GM18868 (cell line): ENCODE measurements around the gene PDCD7.
A peak's percentile ranks its signal among the peaks of the same experiment; 100 is the strongest.
"Not testable (repeated sequence)": the region's sequence is repeated elsewhere in the genome, so short reads cannot be mapped to it uniquely, and the experiment has no call there.

Experiments
- ATAC-seq: cut with Tn5 transposase; IDR thresholded peaks from one replicate; pipeline ENCODE4 v1.9.1; 2021; ENCODE audit warnings: mild to moderate bottlenecking, moderate library complexity; ENCODE audit not compliant: unreplicated experiment

The PDCD7 gene

GRCh38 chr15:65133548-65134200, at the start of gene PDCD7:
Gene PDCD7, minus strand, starts transcription at chr15:65133808. Its CDS starts 27 bp downstream, at chr15:65133781.
- ATAC-seq, result peak; percentile 92

DNA sequence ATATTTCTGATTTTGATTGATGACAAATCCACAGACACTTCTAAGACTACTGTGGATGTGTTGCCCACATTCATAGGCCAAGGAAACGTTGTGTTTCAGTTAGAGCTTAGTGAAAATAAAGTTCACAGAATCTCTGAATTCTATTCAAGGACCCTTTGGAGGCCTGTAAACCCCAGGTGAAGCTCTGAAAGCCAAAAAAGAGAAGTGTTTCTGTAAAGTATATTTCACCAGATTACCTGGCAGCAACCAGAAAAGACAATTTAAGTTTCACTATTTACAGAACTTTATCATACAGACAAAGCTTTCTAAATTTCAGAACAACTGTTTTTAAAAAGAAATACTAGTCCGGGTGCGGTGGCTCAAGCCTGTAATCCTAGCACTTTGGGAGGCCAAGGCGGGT, 48.9 kb upstream of the PDCD7 start:
- ATAC-seq, result no peak

DNA sequence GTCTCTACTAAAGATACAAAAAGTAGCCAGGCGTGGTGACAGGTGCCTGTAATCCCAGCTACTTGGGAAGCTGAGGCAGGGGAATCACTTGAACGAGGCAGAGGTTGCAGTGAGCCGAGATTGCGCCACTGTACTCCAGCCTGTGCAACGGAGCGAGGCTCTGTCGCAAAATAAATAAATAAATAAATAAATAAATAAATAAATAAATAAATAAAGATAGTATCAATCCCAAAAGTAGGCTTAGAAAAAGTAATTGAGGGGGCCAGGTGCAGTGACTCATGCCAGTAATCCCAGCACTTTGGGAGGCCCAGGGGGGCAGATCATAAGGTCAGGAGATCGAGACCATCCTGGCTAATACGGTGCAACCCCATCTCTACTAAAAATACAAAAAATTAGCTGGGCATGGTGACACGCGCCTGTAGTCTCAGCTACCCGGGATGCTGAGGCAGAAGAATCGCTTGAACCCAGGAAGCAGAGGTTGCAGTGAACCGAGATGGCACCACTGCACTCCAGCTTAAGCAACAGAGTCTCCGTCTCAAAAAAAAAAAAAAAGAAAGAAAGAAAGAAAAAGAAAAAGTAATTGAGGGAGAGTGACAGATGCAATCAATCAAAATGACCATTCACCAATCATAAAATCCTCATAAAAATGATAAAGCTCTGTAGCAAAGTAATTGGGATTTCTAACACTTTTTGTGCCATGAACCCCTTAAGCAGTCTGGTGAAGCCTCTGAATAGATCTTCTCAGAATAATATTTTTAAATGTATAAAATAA, 48.2 kb upstream of the PDCD7 start:
- not testable (repeated sequence) for ATAC-seq

- ATAC-seq, result no peak
Observed at GRCh38 chr15:65180167-65180566, 46.6 kb upstream of the PDCD7 start.

- ATAC-seq, result no peak
Observed at GRCh38 chr15:65177901-65178300, 44.3 kb upstream of the PDCD7 start.

- no peak for ATAC-seq
Observed at GRCh38 chr15:65176056-65176455, 42.4 kb upstream of the PDCD7 start.

DNA sequence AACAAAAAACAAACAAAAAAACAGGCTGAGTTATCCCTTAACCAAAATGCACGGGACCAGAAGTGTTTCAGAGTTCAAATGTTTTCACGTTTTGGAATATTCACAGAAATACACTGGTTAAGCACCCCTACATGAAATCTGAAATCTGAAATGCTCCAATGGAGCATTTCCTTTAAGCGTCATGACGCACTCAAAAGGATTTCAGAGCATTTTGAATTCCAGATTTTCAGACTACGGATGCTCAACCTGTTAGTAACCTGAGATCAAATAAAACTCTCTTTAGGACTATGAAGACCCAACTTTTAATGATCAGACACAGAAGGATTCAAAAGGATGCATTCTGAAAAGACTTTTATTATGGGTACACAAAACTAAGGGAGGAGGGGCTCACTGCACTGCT, 41.9 kb upstream of the PDCD7 start:
- no peak for ATAC-seq

DNA sequence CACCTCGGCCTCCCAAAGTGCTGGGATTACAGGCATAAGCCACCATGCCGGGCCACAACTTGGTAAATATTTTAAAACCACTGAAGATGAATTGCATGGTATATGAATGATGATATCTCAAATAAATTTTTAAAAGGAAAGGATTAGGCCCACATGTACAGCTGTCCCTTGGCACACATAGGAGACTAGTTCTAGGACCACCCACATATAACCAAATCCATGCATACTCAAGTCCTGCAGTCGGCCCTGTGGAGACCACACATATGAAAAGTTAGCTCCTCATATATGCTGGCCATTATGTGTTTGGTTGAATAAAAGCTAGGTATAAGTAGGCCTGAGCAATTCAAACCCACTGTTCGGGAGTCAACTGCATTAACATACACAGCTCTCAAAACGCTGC, 40.9 kb upstream of the PDCD7 start:
- ATAC-seq, result no peak

- no peak for ATAC-seq
Observed at GRCh38 chr15:65172531-65172930, 38.9 kb upstream of the PDCD7 start.

GRCh38 chr15:65171428-65171827, 37.8 kb upstream of the PDCD7 start:
- no peak for ATAC-seq

DNA sequence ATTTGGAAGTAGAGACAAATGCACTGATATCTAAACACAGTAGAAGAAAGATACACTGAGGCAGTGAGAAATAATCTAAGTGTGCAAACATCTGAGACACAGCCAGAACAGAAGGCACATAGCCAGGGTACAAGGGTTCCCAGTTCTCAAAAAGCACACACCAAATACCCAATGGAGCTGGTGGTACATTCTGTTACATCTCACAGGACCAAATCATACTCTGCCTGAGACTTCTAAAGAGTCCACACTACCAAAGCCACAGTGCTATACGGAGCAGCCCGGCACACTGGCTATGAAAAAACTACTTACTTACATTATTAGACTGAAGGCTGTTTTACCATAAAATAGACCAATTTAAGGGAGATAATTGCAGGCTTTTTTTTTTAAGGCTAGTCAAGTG, 32.3 kb upstream of the PDCD7 start:
- no peak for ATAC-seq

DNA sequence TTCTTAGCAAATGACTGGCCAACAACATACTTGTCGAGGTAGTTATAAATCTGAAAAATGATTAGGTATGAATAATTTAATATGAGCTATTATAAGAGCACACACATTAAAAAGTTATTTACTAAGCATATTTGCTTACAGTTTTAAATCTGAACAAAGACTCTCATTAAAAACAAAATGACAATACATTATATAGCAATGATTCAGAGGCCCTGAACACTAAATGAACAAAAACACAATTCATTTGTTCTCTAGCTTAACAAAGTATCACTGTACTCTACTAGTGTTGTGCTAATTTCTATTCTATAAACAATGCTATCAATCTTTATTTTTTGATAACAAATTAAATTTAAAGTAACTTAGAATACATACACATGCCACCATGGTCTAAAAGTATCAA, 30.5 kb upstream of the PDCD7 start:
- ATAC-seq, result no peak

- ATAC-seq, result no peak
Observed at GRCh38 chr15:65163041-65163440, 29.4 kb upstream of the PDCD7 start.

DNA sequence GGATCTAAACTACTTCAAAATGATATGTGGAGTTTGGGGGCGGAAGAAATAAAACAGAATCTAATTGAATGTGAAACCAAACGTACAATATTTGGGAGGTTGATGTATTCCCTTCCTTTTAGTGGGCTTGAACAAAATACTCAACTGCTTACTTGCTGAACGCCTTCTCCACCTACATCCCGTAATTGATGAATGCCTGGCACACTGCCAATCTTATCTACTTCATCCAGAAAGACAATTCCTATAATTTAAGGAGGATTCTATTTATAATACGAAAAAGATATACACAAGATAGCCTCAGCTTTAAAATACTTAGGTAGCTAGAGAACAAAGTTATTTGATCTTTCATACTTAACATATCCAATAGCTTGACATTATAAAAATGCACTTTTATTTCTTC, 23.1 kb upstream of the PDCD7 start:
- no peak for ATAC-seq

GRCh38 chr15:65154720-65155119, 21.1 kb upstream of the PDCD7 start:
- ATAC-seq, result no peak

GRCh38 chr15:65147902-65148301, 14.3 kb upstream of the PDCD7 start:
- no peak for ATAC-seq

GRCh38 chr15:65146438-65146837, 12.8 kb upstream of the PDCD7 start:
- ATAC-seq, result no peak

DNA sequence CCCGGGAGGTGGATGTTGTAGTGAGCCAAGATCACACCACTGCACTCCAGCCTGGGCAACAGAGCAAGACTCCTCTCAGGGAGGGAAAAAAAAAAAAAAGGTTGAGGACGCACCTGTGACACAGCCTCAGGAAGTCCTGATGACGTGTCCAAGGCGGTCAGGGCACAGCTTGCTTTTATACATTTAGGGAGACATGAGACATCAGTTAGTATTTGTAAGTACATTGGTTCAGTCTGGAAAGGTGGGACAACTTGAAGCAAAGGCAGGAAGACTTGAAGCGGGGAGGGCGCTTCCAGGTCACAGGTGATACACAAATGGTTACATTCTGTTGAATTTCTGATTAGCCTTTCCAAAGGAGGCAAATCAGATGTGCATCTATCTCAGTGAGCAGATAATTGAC, 5.0 kb upstream of the PDCD7 start:
- not testable (repeated sequence) for ATAC-seq

- not testable (repeated sequence) for ATAC-seq
Observed at GRCh38 chr15:65137893-65138292, 4.3 kb upstream of the PDCD7 start.

- ATAC-seq, result not testable (repeated sequence)
Observed at GRCh38 chr15:65137089-65137488, 3.5 kb upstream of the PDCD7 start.

GRCh38 chr15:65134538-65134937, 930 bp upstream of the PDCD7 start:
- ATAC-seq, result no peak

DNA sequence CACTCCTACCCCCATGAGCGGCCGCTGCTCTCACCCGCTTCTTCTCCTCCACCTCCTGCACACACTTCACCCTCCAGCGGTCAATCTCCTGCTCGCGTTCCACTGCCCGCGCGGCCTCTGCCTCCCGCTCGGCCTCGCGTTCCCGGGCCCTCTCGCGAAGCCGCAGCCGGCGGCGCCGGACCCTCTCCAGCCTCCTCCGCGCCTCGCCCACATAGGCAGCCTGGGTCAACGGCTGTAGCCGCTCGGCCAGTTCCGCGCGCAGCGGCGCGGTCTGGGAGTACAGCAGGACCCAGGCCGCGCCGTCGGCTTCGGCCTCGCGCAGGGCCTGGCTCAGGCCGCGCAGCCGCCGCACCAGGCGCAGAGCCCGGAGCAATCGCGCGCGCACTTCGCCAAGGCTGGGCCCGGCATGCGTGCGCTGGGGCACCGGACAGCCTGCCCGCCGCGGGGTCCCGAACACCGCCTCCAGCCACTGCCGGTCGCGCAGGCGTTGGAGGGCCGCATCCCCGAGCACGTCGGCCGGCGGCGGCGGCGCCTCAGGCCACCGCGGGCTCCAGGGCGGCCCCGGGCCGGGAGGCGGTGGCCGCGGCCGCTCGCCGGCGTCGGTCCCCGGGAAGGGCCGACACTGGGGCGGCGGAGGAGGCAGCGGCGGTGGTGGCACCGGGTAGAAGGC, 595 bp downstream of the PDCD7 start:
- ATAC-seq, result peak; percentile 41
